Endothelial cell of umbilical vein (primary cell): Measurements from ENCODE around the gene NR1D2. TPM values are rescaled to one million over a fixed set of nuclear protein-coding genes. Genes with fewer than 3 reads are reported as not detected.

ENCODE experiments used
- BruUV-seq: library from RNA; stranded (reverse); fragments of 400-500 nt; replicated peaks from 2 replicates; lab custom pipeline; 2021; lab: Mats Ljungman, UMichigan
- CTCF ChIA-PET: fragments of 300-600, 350-600 bp; sonication (Branson Sonifier 250); formaldehyde crosslinking; loops from one replicate; lab custom pipeline; 2021; ENCODE audit warnings: antibody characterized with exemption, inconsistent platforms; lab: Charles Lee
- POLR2A ChIA-PET: fragments of 300-600, 350-600 bp; sonication (Branson Sonifier 250); formaldehyde crosslinking; loops from one replicate; lab custom pipeline; 2021; ENCODE audit warnings: antibody characterized with exemption, inconsistent platforms; lab: Charles Lee
- DNase-seq: peaks from one replicate; pipeline ENCODE4 v3.0.0-alpha.2; 2011; ENCODE audit warnings: low read depth, low spot score
- FAIRE-seq: peaks from 2 replicates; lab custom pipeline; 2011; peaks lifted over from hg19 to GRCh38; lab: Jason Lieb, UNC
- H2AFZ ChIP-seq: 2 replicates; pipeline ENCODE4 v1.6.0; 2012; ENCODE audit warnings: low read depth, low read length, control low read depth, inconsistent platforms
- H3K27ac ChIP-seq: 2 replicates; pipeline ENCODE4 v1.5.1; 2011; ENCODE audit warnings: low read depth, mild to moderate bottlenecking, control low read depth, low read length, moderate library complexity; ENCODE audit not compliant: insufficient read depth
- H3K27me3 ChIP-seq, 2 experiments: 2 replicates each; pipeline versions ENCODE4 v1.6.0 to v1.6.1; 2011; ENCODE audit warnings: low read length in 2 of 2, mixed read lengths in 1 of 2; ENCODE audit not compliant: control insufficient read depth in 2 of 2, insufficient read depth in 2 of 2
- H3K36me3 ChIP-seq, 2 experiments: 2 replicates in 1 of 2; 3 replicates in 1 of 2; pipeline ENCODE4 v1.5.1; 2011; ENCODE audit warnings: low read length in 2 of 2, mild to moderate bottlenecking in 1 of 2, moderate library complexity in 1 of 2; ENCODE audit not compliant: control insufficient read depth in 2 of 2, insufficient read depth in 2 of 2; ENCODE audit errors: extremely low read depth in 1 of 2
- H3K4me1 ChIP-seq: 3 replicates; pipeline ENCODE4 v1.5.1; 2011; ENCODE audit warnings: mild to moderate bottlenecking, low read length; ENCODE audit not compliant: control insufficient read depth, insufficient read depth; ENCODE audit errors: extremely low read depth
- H3K4me2 ChIP-seq: 2 replicates; pipeline ENCODE4 v1.6.1; 2011; ENCODE audit warnings: low read length, control low read depth, mixed read lengths; ENCODE audit not compliant: insufficient read depth
- H3K4me3 ChIP-seq, 3 experiments: fragments of 200-600 bp in 1 of 3; sonication (generic), shearing (Covaris generic) in 1 of 3; replicated peaks in 1 of 3; 2 replicates each; pipeline ENCODE4 v1.5.1; 2011 to 2016; ENCODE audit warnings: control low read depth in 3 of 3, low read length in 3 of 3, mild to moderate bottlenecking in 2 of 3, inconsistent platforms in 1 of 3, low read depth in 1 of 3, moderate library complexity in 1 of 3; ENCODE audit not compliant: insufficient read depth in 1 of 3
- H3K79me2 ChIP-seq: 2 replicates; pipeline ENCODE4 v1.6.0; 2012; ENCODE audit warnings: low read length, inconsistent platforms; ENCODE audit not compliant: control insufficient read depth, insufficient read depth
- H3K9ac ChIP-seq: replicated peaks from 2 replicates; pipeline ENCODE3; 2011; ENCODE audit warnings: low read length, control low read depth; ENCODE audit not compliant: insufficient read depth; ENCODE audit errors: extremely low read depth
- H3K9me1 ChIP-seq: replicated peaks from 3 replicates; pipeline ENCODE4 v1.6.0; 2011; ENCODE audit warnings: mild to moderate bottlenecking, low read length; ENCODE audit not compliant: control insufficient read depth, insufficient read depth; ENCODE audit errors: extremely low read depth
- H3K9me3 ChIP-seq: replicated peaks from 2 replicates; pipeline ENCODE4 v1.5.1; 2012; ENCODE audit warnings: low read length, inconsistent platforms; ENCODE audit not compliant: control insufficient read depth, insufficient read depth
- H4K20me1 ChIP-seq: replicated peaks from 2 replicates; pipeline ENCODE3; 2011; ENCODE audit warnings: mild to moderate bottlenecking, low read length; ENCODE audit not compliant: control insufficient read depth, insufficient read depth; ENCODE audit errors: extremely low read depth
- EZH2 ChIP-seq: IDR thresholded peaks from 2 replicates; pipeline ENCODE4 v1.6.1; 2012; ENCODE audit warnings: borderline replicate concordance, low read depth, mild to moderate bottlenecking, moderate library complexity, low read length, inconsistent platforms; ENCODE audit not compliant: severe bottlenecking
- FOS ChIP-seq: IDR thresholded peaks from 2 replicates; pipeline ENCODE4 v1.6.1; 2011; ENCODE audit warnings: mild to moderate bottlenecking, low read length, moderate library complexity, borderline replicate concordance; ENCODE audit not compliant: insufficient read depth
- GATA2 ChIP-seq: IDR thresholded peaks from 2 replicates; pipeline ENCODE4 v1.7.0; 2011; ENCODE audit warnings: low read depth, mild to moderate bottlenecking, moderate library complexity, mixed read lengths, low read length; ENCODE audit not compliant: insufficient read length, insufficient read depth
- JUN ChIP-seq: IDR thresholded peaks from 2 replicates; pipeline ENCODE4 v1.6.1; 2011; ENCODE audit warnings: borderline replicate concordance, low read depth; ENCODE audit not compliant: insufficient read length, insufficient read depth
- MYC ChIP-seq: IDR thresholded peaks from one replicate; pipeline ENCODE4 v1.6.1; 2011; ENCODE audit warnings: mild to moderate bottlenecking, low read depth, low read length
- POLR2A ChIP-seq: IDR thresholded peaks from 2 replicates; pipeline ENCODE4 v1.6.1; 2012; ENCODE audit warnings: low read depth, mild to moderate bottlenecking, control low read depth, low read length
- POLR2AphosphoS5 ChIP-seq: IDR thresholded peaks from 2 replicates; pipeline ENCODE4 v1.6.1; 2012; ENCODE audit warnings: low read depth, mild to moderate bottlenecking, control low read depth, low read length, moderate library complexity; ENCODE audit not compliant: insufficient read depth
- dilution Hi-C: fragments of 300-500 bp; cut with MboI; formaldehyde crosslinking; loops from one replicate; pipeline ENCODE4 v1.15.0; 2019; ENCODE audit warnings: low sequenced_read_pairs; ENCODE audit not compliant: extremely low pct_ligation_motif_present
- intact Hi-C: fragments of 100-400 bp; cut with micrococcal nuclease; formaldehyde crosslinking; loops from one replicate; pipeline ENCODE4 v1.10.0; 2022
- polyA plus RNA-seq, 4 experiments: library from polyadenylated mRNA; depleted of rRNA in 3 of 4; stranded (reverse) in 3 of 4; unstranded in 1 of 4; fragments of >200 nt; gene quantifications; 2 replicates each; pipeline versions ENCODE4 v1.2.1 to v1.2.3, GENCODE V29; 2011 to 2012; ENCODE audit warnings: missing spikeins in 1 of 4
- total RNA-seq: library from RNA; stranded (reverse); gene quantifications from 2 replicates; pipeline ENCODE4 v1.2.3, GENCODE V29; 2021
- TF ChIP-seq, protein P1 (sequence below), 2 donors: IDR thresholded peaks; 1 replicate in 1 of 2; 2 replicates in 1 of 2; pipeline ENCODE4 v1.5.1; 2011; ENCODE audit warnings: low read length in 2 of 2, mild to moderate bottlenecking in 2 of 2, moderate library complexity in 2 of 2, control low read depth in 1 of 2, inconsistent platforms in 1 of 2, low read depth in 1 of 2; ENCODE audit not compliant: insufficient read depth in 1 of 2; ENCODE audit errors: extremely low read depth in 1 of 2

NR1D2 gene
- total and polyA plus RNA-seq, 2 donors (not counting 3 experiments of a cell fraction or from before 2014, with no cell fraction given): 4.3 to 14.6 TPM

DNA sequence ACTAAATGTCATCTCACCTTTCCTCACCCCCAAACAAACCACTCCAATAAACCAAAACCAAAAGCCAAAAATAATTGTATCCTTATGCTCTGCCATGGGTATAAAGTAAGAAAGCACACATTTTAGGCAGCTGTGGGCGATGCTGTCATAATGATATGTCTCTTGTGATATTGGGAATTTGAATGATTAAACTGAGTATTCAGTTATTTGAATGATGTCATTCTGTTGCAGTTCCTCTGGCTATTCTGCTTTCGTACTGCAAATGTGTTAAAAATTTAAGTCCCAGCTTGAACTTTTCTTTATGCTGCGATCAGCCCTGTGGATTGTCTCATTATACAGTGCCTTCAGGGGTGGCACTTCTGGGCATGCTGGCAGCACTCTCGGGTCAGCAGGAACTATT is 10.8 kb upstream of the NR1D2 start:
- H3K4me2 ChIP-seq: no peak overlapping the region
- dilution Hi-C loops: no loop called here
- H3K79me2 ChIP-seq: no peaks in the 10 kb centered on the region
- POLR2A ChIA-PET: no interaction called here
- CTCF ChIA-PET: no interaction called here
- no peak overlapping the region for H3K9ac ChIP-seq
- H2AFZ ChIP-seq: no peak overlapping the region
- TF ChIP-seq POLR2AphosphoS5: no peak
- TF ChIP-seq MYC: no peak
- TF ChIP-seq, protein P1, sequence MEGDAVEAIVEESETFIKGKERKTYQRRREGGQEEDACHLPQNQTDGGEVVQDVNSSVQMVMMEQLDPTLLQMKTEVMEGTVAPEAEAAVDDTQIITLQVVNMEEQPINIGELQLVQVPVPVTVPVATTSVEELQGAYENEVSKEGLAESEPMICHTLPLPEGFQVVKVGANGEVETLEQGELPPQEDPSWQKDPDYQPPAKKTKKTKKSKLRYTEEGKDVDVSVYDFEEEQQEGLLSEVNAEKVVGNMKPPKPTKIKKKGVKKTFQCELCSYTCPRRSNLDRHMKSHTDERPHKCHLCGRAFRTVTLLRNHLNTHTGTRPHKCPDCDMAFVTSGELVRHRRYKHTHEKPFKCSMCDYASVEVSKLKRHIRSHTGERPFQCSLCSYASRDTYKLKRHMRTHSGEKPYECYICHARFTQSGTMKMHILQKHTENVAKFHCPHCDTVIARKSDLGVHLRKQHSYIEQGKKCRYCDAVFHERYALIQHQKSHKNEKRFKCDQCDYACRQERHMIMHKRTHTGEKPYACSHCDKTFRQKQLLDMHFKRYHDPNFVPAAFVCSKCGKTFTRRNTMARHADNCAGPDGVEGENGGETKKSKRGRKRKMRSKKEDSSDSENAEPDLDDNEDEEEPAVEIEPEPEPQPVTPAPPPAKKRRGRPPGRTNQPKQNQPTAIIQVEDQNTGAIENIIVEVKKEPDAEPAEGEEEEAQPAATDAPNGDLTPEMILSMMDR (IDR thresholded peaks at IDR 0.05; ENCODE audit: extremely low read depth in 1 of 2, insufficient read depth in 1 of 2, low read depth in 1 of 2, low read length in 2 of 2): no peak
- TF ChIP-seq EZH2: no peak
- TF ChIP-seq JUN: no peak
- no peak for TF ChIP-seq POLR2A
- TF ChIP-seq GATA2: no peak
- no peak for TF ChIP-seq FOS
- FAIRE-seq (no peak), DNase-seq (no peak)
- H3K27me3 ChIP-seq: peaks cover 0 to 5% of the 10 kb centered on the region in 2 experiments
- no peaks in the 10 kb centered on the region for H4K20me1 ChIP-seq
- H3K4me1 ChIP-seq: no peaks in the 10 kb centered on the region
- H3K36me3 ChIP-seq: no peaks in the 10 kb centered on the region
- H3K9me1 ChIP-seq: no peaks in the 10 kb centered on the region
- intact Hi-C loops: no loop called here
- H3K4me3 ChIP-seq: no peak overlapping the region
- BruUV-seq: no TSS peak
- no peaks in the 10 kb centered on the region for H3K9me3 ChIP-seq
- H3K27ac ChIP-seq: no peak overlapping the region
